Measurements from ENCODE around the gene RALB. TPM values are rescaled to one million over a fixed set of nuclear protein-coding genes. Genes with fewer than 3 reads are reported as not detected.
A peak's percentile ranks its signal among the peaks of the same experiment; 100 is the strongest.

The RALB gene
- total RNA-seq, 1 experiment from 2014 or later = 59.4 TPM

DNA sequence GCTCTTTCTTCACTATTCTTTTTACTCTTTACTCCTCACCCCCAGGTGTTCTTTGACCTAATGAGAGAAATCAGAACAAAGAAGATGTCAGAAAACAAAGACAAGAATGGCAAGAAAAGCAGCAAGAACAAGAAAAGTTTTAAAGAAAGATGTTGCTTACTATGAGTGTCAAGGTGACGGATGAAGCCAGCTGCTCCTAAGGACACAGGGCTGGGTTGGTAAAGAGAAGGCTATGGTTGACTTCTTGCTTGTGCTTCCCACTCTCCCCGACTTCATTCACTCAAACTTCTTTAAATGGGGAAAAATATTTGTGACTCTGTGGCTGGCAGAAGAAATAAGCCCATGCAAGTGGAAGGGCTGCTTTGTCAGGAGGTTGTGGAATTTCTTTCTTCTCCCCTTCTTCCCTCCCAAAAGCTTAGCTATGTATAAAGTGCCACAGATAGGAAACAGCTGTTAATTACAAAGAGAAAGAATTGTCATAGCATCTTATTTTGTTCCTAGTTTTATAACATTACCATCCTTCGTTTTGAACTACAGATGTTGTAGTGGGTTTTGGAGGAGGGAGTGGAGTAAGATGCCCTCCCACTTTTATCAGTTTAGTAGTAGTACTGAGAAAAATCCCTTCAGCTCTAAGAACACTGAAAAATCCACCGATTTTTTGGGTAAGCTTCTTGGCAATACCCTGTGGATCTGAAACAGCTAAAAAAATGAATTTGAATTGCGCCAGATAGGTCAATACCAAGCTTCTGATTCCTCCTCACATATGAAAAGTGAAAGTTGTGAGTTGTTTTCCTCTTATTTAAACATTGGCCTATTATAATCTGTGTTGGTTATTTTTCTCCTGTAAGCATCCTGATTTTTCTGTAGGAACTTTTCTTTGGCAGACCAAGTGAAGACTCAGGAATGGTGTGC lies 40.7 kb downstream of the RALB start:
- CTCF ChIA-PET = interaction anchor here (1.0 to 1.8 kb wide), 2 partner anchors 12 to 20 kb away, joined by 3 to 9 read pairs; no protein-coding TSS in a partner anchor
- no peaks in the 10 kb centered on the region for H3K27me3 ChIP-seq (replicated peaks; ENCODE audit: control insufficient read depth, insufficient read depth, low read length)
- POLR2A ChIA-PET = no interaction called here
- intact Hi-C loops (cut with micrococcal nuclease; ENCODE audit: unreplicated experiment) = no loop called here
- H3K4me1 ChIP-seq = peaks cover 19% of the 10 kb centered on the region; the same call in 1 of the 2 replicates
- DNase-seq = no peak
- BruUV-seq (replicated peaks) = no TSS peak
- no peak overlapping the region for H3K4me3 Mint-ChIP-seq (ENCODE audit: unreplicated experiment)
- H3K4me1 Mint-ChIP-seq (ENCODE audit: low read depth, unreplicated experiment) = peaks cover 16% of the 10 kb centered on the region
- H3K36me3 Mint-ChIP-seq (ENCODE audit: insufficient read depth, unreplicated experiment) = peaks cover 58% of the 10 kb centered on the region
- no peaks in the 10 kb centered on the region for H3K27me3 Mint-ChIP-seq (ENCODE audit: insufficient read depth, unreplicated experiment)
- no peaks in the 10 kb centered on the region for H3K9me3 ChIP-seq
- TF ChIP-seq, protein P1, sequence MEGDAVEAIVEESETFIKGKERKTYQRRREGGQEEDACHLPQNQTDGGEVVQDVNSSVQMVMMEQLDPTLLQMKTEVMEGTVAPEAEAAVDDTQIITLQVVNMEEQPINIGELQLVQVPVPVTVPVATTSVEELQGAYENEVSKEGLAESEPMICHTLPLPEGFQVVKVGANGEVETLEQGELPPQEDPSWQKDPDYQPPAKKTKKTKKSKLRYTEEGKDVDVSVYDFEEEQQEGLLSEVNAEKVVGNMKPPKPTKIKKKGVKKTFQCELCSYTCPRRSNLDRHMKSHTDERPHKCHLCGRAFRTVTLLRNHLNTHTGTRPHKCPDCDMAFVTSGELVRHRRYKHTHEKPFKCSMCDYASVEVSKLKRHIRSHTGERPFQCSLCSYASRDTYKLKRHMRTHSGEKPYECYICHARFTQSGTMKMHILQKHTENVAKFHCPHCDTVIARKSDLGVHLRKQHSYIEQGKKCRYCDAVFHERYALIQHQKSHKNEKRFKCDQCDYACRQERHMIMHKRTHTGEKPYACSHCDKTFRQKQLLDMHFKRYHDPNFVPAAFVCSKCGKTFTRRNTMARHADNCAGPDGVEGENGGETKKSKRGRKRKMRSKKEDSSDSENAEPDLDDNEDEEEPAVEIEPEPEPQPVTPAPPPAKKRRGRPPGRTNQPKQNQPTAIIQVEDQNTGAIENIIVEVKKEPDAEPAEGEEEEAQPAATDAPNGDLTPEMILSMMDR (IDR thresholded peaks at IDR 0.05; ENCODE audit: insufficient read depth in 1 of 2, low read depth in 1 of 2, low read length in 1 of 2, severe bottlenecking in 1 of 2, unreplicated experiment in 1 of 2) = no peak
- no peaks in the 10 kb centered on the region; the same call in 1 of the 2 replicates for H3K36me3 ChIP-seq (ENCODE audit: control insufficient read depth, insufficient read depth, low read length)
- no peak overlapping the region for H3K4me3 ChIP-seq (ENCODE audit: low read depth, low read length)
- H3K27ac Mint-ChIP-seq (ENCODE audit: unreplicated experiment) = no peak overlapping the region
- no peaks in the 10 kb centered on the region for H3K9me3 Mint-ChIP-seq (ENCODE audit: unreplicated experiment)

DNA sequence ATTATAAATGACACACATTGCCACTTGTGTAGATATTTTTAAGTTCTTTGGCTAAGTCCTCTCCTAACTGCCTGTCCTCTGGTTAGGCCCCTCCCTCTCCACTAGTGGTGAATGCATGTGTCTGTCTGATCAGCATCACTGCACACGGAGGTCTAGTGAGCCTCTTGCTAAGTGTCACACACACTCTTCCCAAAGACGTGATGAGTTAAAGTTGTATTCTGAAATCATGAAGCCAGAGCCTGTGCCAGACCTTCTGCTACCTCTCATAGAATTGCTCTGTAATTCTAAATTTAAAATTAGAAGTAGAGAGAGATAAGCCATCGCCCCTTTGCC lies 41.3 kb downstream of the RALB start:
- Mint-ChIP-seq H3K36me3 (ENCODE audit: insufficient read depth, unreplicated experiment) (peaks cover 53% of the 10 kb centered on the region), H3K4me3 (ENCODE audit: unreplicated experiment) (no peak overlapping the region), H3K4me1 (ENCODE audit: low read depth, unreplicated experiment) (peaks cover 16% of the 10 kb centered on the region), H3K9me3 (ENCODE audit: unreplicated experiment) (no peaks in the 10 kb centered on the region), H3K27me3 (ENCODE audit: insufficient read depth, unreplicated experiment) (no peaks in the 10 kb centered on the region), H3K27ac (ENCODE audit: unreplicated experiment) (no peak overlapping the region)
- CTCF ChIA-PET = interaction anchor here (1.0 kb wide), 1 partner anchor 11 kb away, joined by 3 read pairs; no protein-coding TSS in a partner anchor
- H3K4me3 ChIP-seq (ENCODE audit: low read depth, low read length) = no peak overlapping the region
- POLR2A ChIA-PET = no interaction called here
- intact Hi-C loops (cut with micrococcal nuclease; ENCODE audit: unreplicated experiment) = no loop called here
- BruUV-seq (replicated peaks) = TSS peak; percentile 68
- no peaks in the 10 kb centered on the region for H3K27me3 ChIP-seq (replicated peaks; ENCODE audit: control insufficient read depth, insufficient read depth, low read length)
- H3K36me3 ChIP-seq (ENCODE audit: control insufficient read depth, insufficient read depth, low read length) = peaks cover under 1% of the 10 kb centered on the region
- no peak for DNase-seq
- H3K4me1 ChIP-seq = peaks cover 19% of the 10 kb centered on the region; the same call in 1 of the 2 replicates
- TF ChIP-seq, protein P1 (IDR thresholded peaks at IDR 0.05; ENCODE audit: insufficient read depth in 1 of 2, low read depth in 1 of 2, low read length in 1 of 2, severe bottlenecking in 1 of 2, unreplicated experiment in 1 of 2) = no peak
- H3K9me3 ChIP-seq = no peaks in the 10 kb centered on the region

DNA sequence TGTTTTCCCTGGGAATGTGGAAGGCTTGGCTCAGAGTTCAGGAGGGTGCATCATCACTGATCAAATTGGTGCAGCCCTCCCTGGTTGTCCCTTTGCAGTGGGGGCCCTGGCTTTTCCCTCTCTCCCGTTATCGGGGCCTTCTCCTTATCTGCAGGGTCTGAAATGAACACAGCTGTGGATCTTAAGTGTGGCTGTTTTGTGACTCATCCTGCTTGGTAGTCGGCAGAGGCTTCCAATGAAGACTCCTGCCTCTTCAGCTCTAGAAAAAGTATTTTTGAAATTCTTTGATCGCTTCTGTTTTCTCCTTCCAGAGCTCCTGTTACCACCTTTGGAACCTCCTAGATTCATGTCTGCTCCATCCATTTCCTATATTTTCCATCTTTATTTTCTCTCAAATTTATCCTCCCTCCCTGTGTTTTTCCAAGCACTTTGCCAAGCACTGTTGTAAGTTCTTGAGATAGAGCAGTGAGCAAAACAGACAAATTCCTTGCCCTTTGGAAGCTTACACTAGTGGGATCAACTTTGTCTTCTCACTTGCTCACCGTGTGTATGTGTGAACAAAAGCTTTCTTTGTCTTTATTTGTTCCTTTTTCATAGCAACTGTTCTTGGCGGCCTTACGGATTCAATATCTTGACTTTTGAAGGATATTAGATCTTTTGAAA lies 45.7 kb downstream of the RALB start:
- CTCF ChIA-PET = interaction anchor here (1.5 kb wide), 1 partner anchor 15 kb away, joined by 6 read pairs; no protein-coding TSS in a partner anchor
- intact Hi-C loops (cut with micrococcal nuclease; ENCODE audit: unreplicated experiment) = no loop called here
- Mint-ChIP-seq H3K4me1 (ENCODE audit: low read depth, unreplicated experiment) (no peaks in the 10 kb centered on the region), H3K36me3 (ENCODE audit: insufficient read depth, unreplicated experiment) (peaks cover 27% of the 10 kb centered on the region), H3K27ac (ENCODE audit: unreplicated experiment) (no peak overlapping the region), H3K4me3 (ENCODE audit: unreplicated experiment) (no peak overlapping the region), H3K9me3 (ENCODE audit: unreplicated experiment) (no peaks in the 10 kb centered on the region), H3K27me3 (ENCODE audit: insufficient read depth, unreplicated experiment) (no peaks in the 10 kb centered on the region)
- Histone ChIP-seq H3K4me1 (no peaks in the 10 kb centered on the region), H3K27me3 (replicated peaks; ENCODE audit: control insufficient read depth, insufficient read depth, low read length) (no peaks in the 10 kb centered on the region), H3K36me3 (ENCODE audit: control insufficient read depth, insufficient read depth, low read length) (peaks cover 2% of the 10 kb centered on the region), H3K4me3 (ENCODE audit: low read depth, low read length) (no peak overlapping the region), H3K9me3 (no peaks in the 10 kb centered on the region)
- DNase-seq = no peak
- POLR2A ChIA-PET = no interaction called here
- BruUV-seq (replicated peaks) = no TSS peak
- TF ChIP-seq, protein P1 (IDR thresholded peaks at IDR 0.05; ENCODE audit: insufficient read depth in 1 of 2, low read depth in 1 of 2, low read length in 1 of 2, severe bottlenecking in 1 of 2, unreplicated experiment in 1 of 2) = no peak
